ENCODE results near the gene TMEM240.

- TF ChIP-seq CTCF (IDR thresholded peaks at IDR 0.05; ENCODE audit: borderline replicate concordance, extremely low read depth, low read length, poor library complexity, severe bottlenecking) (no peak), EZH2 (IDR thresholded peaks at IDR 0.05; ENCODE audit: borderline replicate concordance, low read depth, low read length, severe bottlenecking) (no peak)
Measured at GRCh38 chr1:1521331-1521730, 19.1 kb downstream of the TMEM240 start.

Data from DND-41 (cell line).